ENCODE measurements around the gene ZNF316. TPM values are rescaled to one million over a fixed set of nuclear protein-coding genes. Genes with fewer than 3 reads are reported as not detected.
A peak's percentile ranks its signal among the peaks of the same experiment; 100 is the strongest.

Gene ZNF316
- total RNA-seq, 2 experiments from 2014 or later = 46.2 to 49.7 TPM

GRCh38 chr7:6700793-6701192 lies 63.7 kb downstream of the ZNF316 start:
- Mint-ChIP-seq H3K4me1 (ENCODE audit: low read depth) (peaks cover 43% of the 10 kb centered on the region), H3K27me3 (no peaks in the 10 kb centered on the region), H3K9me3 (peaks cover 15% of the 10 kb centered on the region), H3K36me3 (ENCODE audit: low read depth) (peaks cover 30% of the 10 kb centered on the region), H3K4me3 (no peak overlapping the region), H3K27ac (no peak overlapping the region)
- ChIA-PET CTCF (no interaction called here), POLR2A (no interaction called here)
- TF ChIP-seq, protein P1, sequence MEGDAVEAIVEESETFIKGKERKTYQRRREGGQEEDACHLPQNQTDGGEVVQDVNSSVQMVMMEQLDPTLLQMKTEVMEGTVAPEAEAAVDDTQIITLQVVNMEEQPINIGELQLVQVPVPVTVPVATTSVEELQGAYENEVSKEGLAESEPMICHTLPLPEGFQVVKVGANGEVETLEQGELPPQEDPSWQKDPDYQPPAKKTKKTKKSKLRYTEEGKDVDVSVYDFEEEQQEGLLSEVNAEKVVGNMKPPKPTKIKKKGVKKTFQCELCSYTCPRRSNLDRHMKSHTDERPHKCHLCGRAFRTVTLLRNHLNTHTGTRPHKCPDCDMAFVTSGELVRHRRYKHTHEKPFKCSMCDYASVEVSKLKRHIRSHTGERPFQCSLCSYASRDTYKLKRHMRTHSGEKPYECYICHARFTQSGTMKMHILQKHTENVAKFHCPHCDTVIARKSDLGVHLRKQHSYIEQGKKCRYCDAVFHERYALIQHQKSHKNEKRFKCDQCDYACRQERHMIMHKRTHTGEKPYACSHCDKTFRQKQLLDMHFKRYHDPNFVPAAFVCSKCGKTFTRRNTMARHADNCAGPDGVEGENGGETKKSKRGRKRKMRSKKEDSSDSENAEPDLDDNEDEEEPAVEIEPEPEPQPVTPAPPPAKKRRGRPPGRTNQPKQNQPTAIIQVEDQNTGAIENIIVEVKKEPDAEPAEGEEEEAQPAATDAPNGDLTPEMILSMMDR (IDR thresholded peaks at IDR 0.05) = no peak
- Histone ChIP-seq H3K27ac (ENCODE audit: low read depth in 1 of 2, low read length in 2 of 2) (no peak overlapping the region), H3K36me3 (ENCODE audit: insufficient read depth, low read length) (peaks cover 87% of the 10 kb centered on the region), H3K4me3 (ENCODE audit: low read length) (no peak overlapping the region), H3K27me3 (ENCODE audit: control insufficient read depth in 1 of 2, insufficient read depth in 2 of 2, low read length in 2 of 2) (no peaks in the 10 kb centered on the region), H3K9me3 (ENCODE audit: control insufficient read depth in 1 of 2, insufficient read depth in 1 of 2, low read length in 2 of 2) (peaks cover 29 to 40% of the 10 kb centered on the region in 2 experiments), H3K4me1 (ENCODE audit: insufficient read depth, low read length) (peaks cover 28% of the 10 kb centered on the region)
- ATAC-seq (ENCODE audit: poor library complexity) = no peak
- DNase-seq = no peak
- intact Hi-C loops (cut with DNase I, micrococcal nuclease) = loop anchor here in 1 of 2 experiments (5.0 to 10.0 kb wide), 2 partner anchors 33 to 1656 kb away; partner anchors contain the start of gene RBAK

DNA sequence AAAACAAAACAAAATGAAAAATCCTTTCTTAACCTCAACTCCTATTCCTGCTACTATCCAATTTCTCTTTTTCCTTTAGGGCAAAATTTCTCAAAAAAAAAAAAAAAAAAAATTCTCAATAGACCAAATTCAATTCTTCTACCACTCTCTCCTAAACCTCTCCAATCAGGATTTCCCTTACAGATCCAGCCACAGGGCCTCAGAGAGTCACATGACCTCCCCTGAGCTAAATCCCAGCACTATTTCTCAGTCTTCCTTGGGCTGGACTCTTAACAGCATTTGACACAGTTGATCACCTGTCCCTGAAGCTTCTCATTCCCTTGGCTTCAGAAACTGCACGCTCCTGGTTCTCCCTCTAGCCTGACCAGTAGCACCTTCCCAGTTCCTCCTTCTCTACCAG lies 64.7 kb downstream of the ZNF316 start:
- H3K4me3 ChIP-seq (ENCODE audit: low read length) = no peak overlapping the region
- TF ChIP-seq, protein P1 (IDR thresholded peaks at IDR 0.05) = no peak
- DNase-seq (no peak), ATAC-seq (ENCODE audit: poor library complexity) (no peak)
- H3K27me3 ChIP-seq (ENCODE audit: control insufficient read depth in 1 of 2, insufficient read depth in 2 of 2, low read length in 2 of 2) = no peaks in the 10 kb centered on the region
- Mint-ChIP-seq H3K4me1 (ENCODE audit: low read depth) (peaks cover 49% of the 10 kb centered on the region), H3K36me3 (ENCODE audit: low read depth) (peaks cover 37% of the 10 kb centered on the region), H3K27me3 (no peaks in the 10 kb centered on the region), H3K27ac (no peak overlapping the region), H3K9me3 (peaks cover 15% of the 10 kb centered on the region), H3K4me3 (peak overlapping the region; percentile 1)
- POLR2A ChIA-PET = no interaction called here
- intact Hi-C loops (cut with DNase I, micrococcal nuclease) = loop anchor here in 1 of 2 experiments (5.0 to 10.0 kb wide), 2 partner anchors 35 to 1657 kb away; partner anchors contain the start of gene RBAK
- H3K36me3 ChIP-seq (ENCODE audit: insufficient read depth, low read length) = peaks cover 76% of the 10 kb centered on the region
- peaks cover 34% of the 10 kb centered on the region for H3K4me1 ChIP-seq (ENCODE audit: insufficient read depth, low read length)
- peaks cover 29% of the 10 kb centered on the region in 2 experiments for H3K9me3 ChIP-seq (ENCODE audit: control insufficient read depth in 1 of 2, insufficient read depth in 1 of 2, low read length in 2 of 2)
- CTCF ChIA-PET = no interaction called here
- H3K27ac ChIP-seq (ENCODE audit: low read depth in 1 of 2, low read length in 2 of 2) = no peak overlapping the region

Other genes starting within 250 kb of the ZNF316 start
- gene DAGLB, start 189.4 kb upstream of the ZNF316 start, total RNA-seq = 10 to 100 TPM; 22.0 to 22.9 TPM
- gene KDELR2, start 153.2 kb upstream of the ZNF316 start, total RNA-seq = 10 to 100 TPM; 29.6 to 29.7 TPM
- under 1 TPM; 0.36 to 0.39 TPM for gene GRID2IP, start 85.9 kb upstream of the ZNF316 start, total RNA-seq
- 10 to 100 TPM; 32.1 to 32.9 TPM for gene ZDHHC4, start 59.9 kb upstream of the ZNF316 start, total RNA-seq
- 10 to 100 TPM; 39.3 to 41.8 TPM for gene INTS15, start 47.3 kb upstream of the ZNF316 start, total RNA-seq
- 1 to 10 TPM; 2.5 to 2.7 TPM for gene ZNF853, start 21.7 kb upstream of the ZNF316 start, total RNA-seq
- 10 to 100 TPM; 22.1 to 22.5 TPM for gene ZNF12, start 69.6 kb downstream of the ZNF316 start, total RNA-seq
- gene RSPH10B2, start 116.8 kb downstream of the ZNF316 start, total RNA-seq = not detected
- gene CCZ1B, start 189.0 kb downstream of the ZNF316 start, total RNA-seq = 10 to 100 TPM; 73.5 to 84.5 TPM

All from CD4-positive, alpha-beta T cell (primary cell).